A673 (cell line): ENCODE measurements around the gene MTMR8. TPM values are rescaled to one million over a fixed set of nuclear protein-coding genes. Genes with fewer than 3 reads are reported as not detected.

Experiments used
- BruUV-seq: library from RNA; stranded (reverse); fragments of 400-500 nt; replicated peaks from 2 replicates; lab custom pipeline; 2021; lab: Mats Ljungman, UMichigan
- CTCF ChIA-PET: fragments of 300-600 bp; sonication (Branson Sonifier 250); formaldehyde crosslinking; loops from one replicate; lab custom pipeline; 2022; ENCODE audit warnings: antibody characterized with exemption; lab: Charles Lee
- POLR2A ChIA-PET: fragments of 300-600 bp; sonication (Branson Sonifier 250); formaldehyde crosslinking; loops from one replicate; lab custom pipeline; 2022; ENCODE audit warnings: antibody characterized with exemption; ENCODE audit not compliant: low non-redundant PET; lab: Charles Lee
- DNase-seq: peaks from one replicate; pipeline ENCODE4 v3.0.0-alpha.2; 2015; ENCODE audit warnings: low spot score
- H3K27ac ChIP-seq: fragments of 200-600 bp; sonication (generic); 2 replicates; pipeline ENCODE4 v1.5.1; 2016; ENCODE audit warnings: mixed run types, low read depth, mild to moderate bottlenecking, mixed read lengths, antibody characterized with exemption, low read length; ENCODE audit not compliant: poor library complexity, severe bottlenecking
- H3K27me3 ChIP-seq: fragments of 200-600 bp; sonication (generic); replicated peaks from 2 replicates; pipeline ENCODE4 v1.6.1; 2017; ENCODE audit warnings: mixed run types, low read depth, mild to moderate bottlenecking, mixed read lengths, antibody characterized with exemption, low read length; ENCODE audit not compliant: insufficient read depth, poor library complexity
- H3K36me3 ChIP-seq: fragments of 200-600 bp; sonication (generic); 2 replicates; pipeline ENCODE4 v1.6.1; 2016; ENCODE audit warnings: mixed run types, mild to moderate bottlenecking, mixed read lengths, antibody characterized with exemption, low read length; ENCODE audit not compliant: insufficient read depth, poor library complexity, severe bottlenecking
- H3K4me1 ChIP-seq: fragments of 200-600 bp; sonication (generic); 2 replicates; pipeline ENCODE4 v1.6.1; 2017; ENCODE audit warnings: mixed run types, mild to moderate bottlenecking, mixed read lengths, antibody characterized with exemption, low read length; ENCODE audit not compliant: insufficient read depth, poor library complexity, severe bottlenecking
- H3K4me3 ChIP-seq: fragments of 200-600 bp; sonication (generic); 2 replicates; pipeline ENCODE4 v1.5.1; 2016; ENCODE audit warnings: low read depth, mixed run types, mild to moderate bottlenecking, mixed read lengths, low read length; ENCODE audit not compliant: poor library complexity, severe bottlenecking
- H3K9me3 ChIP-seq: fragments of 200-600 bp; sonication (generic); 2 replicates; pipeline ENCODE4 v1.6.1; 2016; ENCODE audit warnings: mixed run types, low read depth, mild to moderate bottlenecking, mixed read lengths, antibody characterized with exemption, low read length; ENCODE audit not compliant: poor library complexity, severe bottlenecking
- CTCF ChIP-seq: fragments of 300-800, 200-600 bp; sonication (generic); conservative IDR thresholded peaks from 2 replicates; pipeline ENCODE4 v1.5.1; 2017; ENCODE audit warnings: low read depth, mild to moderate bottlenecking, antibody characterized with exemption, low read length, moderate library complexity, mixed read lengths
- EZH2 ChIP-seq: fragments of 200-600 bp; sonication (generic); IDR thresholded peaks from 2 replicates; pipeline ENCODE4 v1.6.1; 2017; ENCODE audit warnings: borderline replicate concordance, low read depth, mild to moderate bottlenecking, mixed read lengths, antibody characterized with exemption, low read length; ENCODE audit not compliant: poor library complexity, severe bottlenecking
- intact Hi-C: fragments of 100-400 bp; cut with micrococcal nuclease; formaldehyde crosslinking; loops from one replicate; pipeline ENCODE4 v1.10.0; 2022; ENCODE audit not compliant: unreplicated experiment
- total RNA-seq: library from RNA; stranded (reverse); gene quantifications from 2 replicates; pipeline ENCODE4 v1.2.3, GENCODE V29; 2021

MTMR8 gene
- total RNA-seq, 1 experiment from 2014 or later, result not detected

DNA sequence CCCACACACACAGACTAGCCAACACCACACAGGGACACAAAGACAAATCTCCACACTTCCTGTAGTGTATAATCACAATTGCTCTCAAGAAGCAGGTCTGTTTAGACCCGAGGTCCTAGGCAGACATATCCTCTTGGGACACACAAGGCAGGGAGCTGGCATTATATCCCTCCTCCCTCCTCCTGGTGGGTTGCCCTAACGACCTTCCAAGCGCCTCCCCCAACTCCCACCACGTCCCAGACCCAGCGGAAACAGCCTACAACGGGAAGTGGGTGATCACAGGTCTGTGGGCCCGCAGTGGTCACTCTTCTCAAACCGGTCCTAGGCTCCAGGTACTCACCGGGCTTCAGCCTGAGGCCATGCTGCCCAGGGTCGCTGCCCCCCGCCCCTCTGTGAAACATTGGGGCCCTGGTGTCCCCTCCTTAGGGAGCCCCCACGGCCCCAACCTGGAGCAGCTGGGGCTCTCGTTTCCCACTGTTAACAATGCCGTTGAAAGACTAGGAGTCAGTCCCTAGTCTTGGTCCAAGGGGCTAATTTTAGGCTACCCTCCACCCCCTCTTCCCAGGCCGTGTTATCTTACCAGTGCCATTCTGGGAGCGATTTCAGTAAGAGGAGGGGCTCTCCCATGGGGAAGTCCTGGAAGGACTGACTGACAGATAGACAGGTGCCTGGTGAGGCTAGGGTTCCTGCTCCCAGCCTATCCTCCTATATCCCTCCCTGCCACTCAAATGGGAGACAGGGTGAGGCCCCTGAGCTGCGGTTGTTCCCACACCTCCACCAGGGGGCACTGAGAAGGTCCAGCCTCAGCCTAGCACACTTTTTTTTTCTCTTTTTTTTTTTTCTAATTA is 164.9 kb downstream of the MTMR8 start, which contains the start of gene ASB12:
ASB12 (minus strand) TSS at position 485 of the 848 bp plus-strand sequence. CDS start 4,957 bp downstream, outside the sequence.
- CTCF ChIA-PET, result no interaction called here
- POLR2A ChIA-PET, result no interaction called here
- intact Hi-C loops, result no loop called here
- H3K4me1 ChIP-seq, result no peaks in the 10 kb centered on the region
- no TSS peak for BruUV-seq
- no peaks in the 10 kb centered on the region for H3K9me3 ChIP-seq
- no peak for DNase-seq
- TF ChIP-seq CTCF, result no peak
- no peak for TF ChIP-seq EZH2
- H3K27ac ChIP-seq, result no peak within 1 kb of the TSS
- no peak within 1 kb of the TSS for H3K4me3 ChIP-seq
- no peaks in the 10 kb centered on the region for H3K27me3 ChIP-seq
- H3K36me3 ChIP-seq, result no peaks in the 10 kb centered on the region

DNA sequence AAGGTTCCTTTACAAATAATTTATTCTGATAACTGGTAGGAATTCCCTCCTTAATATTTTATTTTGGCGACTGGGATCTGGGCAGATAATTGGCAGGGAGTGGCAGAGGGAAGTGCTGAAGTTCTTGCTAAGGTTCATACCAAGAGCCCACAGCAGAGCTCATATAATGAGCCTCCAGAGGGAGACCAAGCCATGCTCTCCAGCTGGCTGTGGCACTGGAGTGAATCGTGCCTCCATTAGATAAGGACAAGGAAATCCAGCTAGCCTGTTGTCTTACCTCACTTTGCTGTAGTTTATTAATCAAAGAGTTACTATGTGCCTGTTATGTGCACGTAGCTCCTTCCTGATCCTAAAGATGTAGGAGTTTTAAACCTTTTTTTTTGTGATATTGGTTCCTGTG is 166.1 kb downstream of the MTMR8 start:
- no peaks in the 10 kb centered on the region for H3K27me3 ChIP-seq
- ChIA-PET CTCF (no interaction called here), POLR2A (no interaction called here)
- no peaks in the 10 kb centered on the region for H3K4me1 ChIP-seq
- BruUV-seq, result no TSS peak
- H3K4me3 ChIP-seq, result no peak overlapping the region
- no peak overlapping the region for H3K27ac ChIP-seq
- no peak for TF ChIP-seq CTCF
- TF ChIP-seq EZH2, result no peak
- intact Hi-C loops, result no loop called here
- H3K36me3 ChIP-seq, result no peaks in the 10 kb centered on the region
- no peak for DNase-seq
- no peaks in the 10 kb centered on the region for H3K9me3 ChIP-seq

Other genes starting within 250 kb of the MTMR8 start
- gene AMER1, start 189.7 kb downstream of the MTMR8 start, total RNA-seq, result 3.4 and 4.3 TPM in 2 replicates
- not detected in 2 replicates for gene ASB12, start 164.8 kb downstream of the MTMR8 start, total RNA-seq